Common myeloid progenitor, CD34-positive (primary cell): ENCODE data around the gene PIGU.

Experiments used
- CTCF ChIA-PET: fragments of 350-600 bp; sonication (Branson Sonifier 250); formaldehyde crosslinking; loops from one replicate; lab custom pipeline; 2021; ENCODE audit warnings: antibody characterized with exemption; lab: Charles Lee
- POLR2A ChIA-PET: fragments of 350-600 bp; sonication (Branson Sonifier 250); formaldehyde crosslinking; loops from one replicate; lab custom pipeline; 2021; ENCODE audit warnings: antibody characterized with exemption; lab: Charles Lee
- DNase-seq, 3 donors: peaks; one replicate each; pipeline versions ENCODE4 v3.0.0 to v3.0.0-alpha.2; 2013
- H3K27ac ChIP-seq, 2 experiments: 1 replicate in 1 of 2; 2 replicates in 1 of 2; pipeline ENCODE4 v1.7.0; 2013; ENCODE audit warnings: inconsistent platforms in 2 of 2, low read length in 2 of 2, mild to moderate bottlenecking in 2 of 2, low read depth in 1 of 2, moderate library complexity in 1 of 2; ENCODE audit not compliant: severe bottlenecking in 2 of 2, insufficient read depth in 1 of 2, poor library complexity in 1 of 2
- H3K27me3 ChIP-seq, 5 experiments: replicated peaks in 2 of 5; 1 replicate in 3 of 5; 2 replicates in 2 of 5; pipeline versions ENCODE4 v1.6.1 to v1.7.0; 2013; ENCODE audit warnings: low read length in 4 of 5, mild to moderate bottlenecking in 2 of 5, moderate library complexity in 2 of 5, inconsistent platforms in 1 of 5; ENCODE audit not compliant: insufficient read depth in 5 of 5, control insufficient read depth in 4 of 5
- H3K36me3 ChIP-seq, 4 experiments: 1 replicate in 2 of 4; 2 replicates in 2 of 4; pipeline versions ENCODE4 v1.6.1 to v1.7.0; 2013; ENCODE audit warnings: low read length in 3 of 4, control low read depth in 1 of 4, mild to moderate bottlenecking in 1 of 4; ENCODE audit not compliant: control insufficient read depth in 4 of 4, insufficient read depth in 4 of 4
- H3K4me1 ChIP-seq, 4 experiments: 1 replicate in 3 of 4; 2 replicates in 1 of 4; pipeline versions ENCODE4 v1.6.1 to v1.7.1; 2013; ENCODE audit warnings: low read length in 3 of 4, mild to moderate bottlenecking in 3 of 4, control low read depth in 1 of 4, inconsistent platforms in 1 of 4, moderate library complexity in 1 of 4; ENCODE audit not compliant: control insufficient read depth in 4 of 4, insufficient read depth in 4 of 4; ENCODE audit errors: control extremely low read depth in 1 of 4
- H3K4me3 ChIP-seq, 7 experiments: 1 replicate in 4 of 7; 2 replicates in 3 of 7; pipeline versions ENCODE4 v1.5.1 to v1.7.0; 2013; ENCODE audit warnings: mild to moderate bottlenecking in 7 of 7, low read length in 6 of 7, moderate library complexity in 6 of 7, inconsistent platforms in 2 of 7, low read depth in 2 of 7, control low read depth in 1 of 7; ENCODE audit not compliant: insufficient read depth in 4 of 7, control insufficient read depth in 1 of 7; ENCODE audit errors: extremely low read depth in 1 of 7
- H3K9me3 ChIP-seq, 5 experiments: 1 replicate in 4 of 5; 2 replicates in 1 of 5; pipeline versions ENCODE4 v1.6.1 to v1.7.1; 2013; ENCODE audit warnings: low read length in 4 of 5, mild to moderate bottlenecking in 2 of 5, inconsistent platforms in 1 of 5, low read depth in 1 of 5, moderate library complexity in 1 of 5; ENCODE audit not compliant: control insufficient read depth in 4 of 5, insufficient read depth in 2 of 5; ENCODE audit errors: control extremely low read depth in 1 of 5
- WGBS: methylation state at CpG from one replicate; pipeline ENCODE4 v1.1.5; 2013; ENCODE audit not compliant: insufficient coverage; 5-methylcytosine and 5-hydroxymethylcytosine counted together

PIGU gene

GRCh38 chr20:34582221-34582620, 94.7 kb downstream of the PIGU start:
- Histone ChIP-seq H3K36me3 (peaks cover 9 to 29% (median 15%) of the 10 kb centered on the region in 4 experiments), H3K4me1 (peaks cover 0 to 35% (median 17%) of the 10 kb centered on the region in 4 experiments), H3K4me3 (no peak overlapping the region), H3K27me3 (no peaks in the 10 kb centered on the region), H3K27ac (peak overlapping the region in 1 of 2 experiments; percentile 67), H3K9me3 (no peaks in the 10 kb centered on the region)
- DNase-seq, result no peak
- ChIA-PET CTCF (interaction anchor here (1.6 kb wide), 1 partner anchor 126 kb away, joined by 6 read pairs; no protein-coding TSS in a partner anchor), POLR2A (no interaction called here)
- WGBS, result 100% methylated on average over 1 of the region's 4 CpGs

GRCh38 chr20:34581341-34582184, 95.3 kb downstream of the PIGU start:
- Histone ChIP-seq H3K4me3 (no peak overlapping the region), H3K36me3 (peaks cover 6 to 23% (median 14%) of the 10 kb centered on the region in 4 experiments), H3K4me1 (peaks cover 0 to 35% (median 17%) of the 10 kb centered on the region in 4 experiments), H3K27me3 (no peaks in the 10 kb centered on the region), H3K9me3 (no peaks in the 10 kb centered on the region), H3K27ac (peak overlapping the region in 1 of 2 experiments; percentile 67)
- CTCF ChIA-PET, result interaction anchor here (1.1 kb wide), 1 partner anchor 18 kb away, joined by 4 read pairs; no protein-coding TSS in a partner anchor
- POLR2A ChIA-PET, result no interaction called here
- WGBS, result 84% methylated on average over 7 of the region's 11 CpGs
- DNase-seq, result peak in 2 of 3 donors; percentile 38 to 42

- Histone ChIP-seq H3K9me3 (no peaks in the 10 kb centered on the region), H3K27ac (no peak overlapping the region), H3K36me3 (peaks cover 5 to 17% (median 11%) of the 10 kb centered on the region in 4 experiments), H3K4me3 (no peak overlapping the region), H3K27me3 (no peaks in the 10 kb centered on the region), H3K4me1 (peaks cover 0 to 35% (median 17%) of the 10 kb centered on the region in 4 experiments)
- 100% methylated on average over 5 of the region's 7 CpGs for WGBS
- no peak for DNase-seq
- CTCF ChIA-PET, result interaction anchor here (0.7 to 1.3 kb wide), 3 partner anchors 9 to 134 kb away, joined by 3 to 6 read pairs (median 4); no protein-coding TSS in a partner anchor
- POLR2A ChIA-PET, result interaction anchor here (0.6 kb wide), 1 partner anchor 22 kb away, joined by 3 read pairs; no protein-coding TSS in a partner anchor
These were observed 96.6 kb downstream of the PIGU start for GRCh38 chr20:34579979-34580940.

GRCh38 chr20:34579191-34579978, 97.5 kb downstream of the PIGU start:
- peaks cover 2 to 13% (median 10%) of the 10 kb centered on the region in 4 experiments for H3K36me3 ChIP-seq
- no peak overlapping the region for H3K27ac ChIP-seq
- 97% methylated on average over 8 of the region's 11 CpGs for WGBS
- ChIA-PET POLR2A (no interaction called here), CTCF (interaction anchor here (1.3 kb wide), 1 partner anchor 8 kb away, joined by 6 read pairs; no protein-coding TSS in a partner anchor)
- H3K9me3 ChIP-seq, result no peaks in the 10 kb centered on the region
- no peaks in the 10 kb centered on the region for H3K27me3 ChIP-seq
- no peak for DNase-seq
- peaks cover 0 to 35% (median 17%) of the 10 kb centered on the region in 4 experiments for H3K4me1 ChIP-seq
- no peak overlapping the region for H3K4me3 ChIP-seq

- no peak for DNase-seq
- POLR2A ChIA-PET, result interaction anchor here (0.5 kb wide), 1 partner anchor 15 kb away, joined by 6 read pairs; no protein-coding TSS in a partner anchor
- Histone ChIP-seq H3K27me3 (no peaks in the 10 kb centered on the region), H3K4me3 (no peak overlapping the region), H3K27ac (no peak overlapping the region), H3K36me3 (peaks cover 6 to 18% (median 12%) of the 10 kb centered on the region in 4 experiments), H3K4me1 (peaks cover 0 to 30% (median 13%) of the 10 kb centered on the region in 4 experiments), H3K9me3 (no peaks in the 10 kb centered on the region)
- CTCF ChIA-PET, result no interaction called here
- 91% methylated on average over 6 of the region's 6 CpGs for WGBS
These were observed 98.4 kb downstream of the PIGU start for GRCh38 chr20:34578521-34578920.

GRCh38 chr20:34578025-34578424, 98.9 kb downstream of the PIGU start:
- DNase-seq, result no peak
- H3K27ac ChIP-seq, result no peak overlapping the region
- ChIA-PET POLR2A (interaction anchor here (0.5 kb wide), 1 partner anchor 15 kb away, joined by 6 read pairs; no protein-coding TSS in a partner anchor), CTCF (interaction anchor here (0.7 to 0.9 kb wide), 2 partner anchors 9 to 10 kb away, joined by 3 read pairs; no protein-coding TSS in a partner anchor)
- H3K36me3 ChIP-seq, result peaks cover 4 to 21% (median 15%) of the 10 kb centered on the region in 4 experiments
- no peak overlapping the region for H3K4me3 ChIP-seq
- no peaks in the 10 kb centered on the region for H3K27me3 ChIP-seq
- peaks cover 0 to 25% (median 11%) of the 10 kb centered on the region in 4 experiments for H3K4me1 ChIP-seq
- H3K9me3 ChIP-seq, result no peaks in the 10 kb centered on the region
- WGBS, result 50% methylated on average over 1 of the region's 2 CpGs
